Measurements from ENCODE around the gene CAMSAP1. TPM values are rescaled to one million over a fixed set of nuclear protein-coding genes. Genes with fewer than 3 reads are reported as not detected.

CAMSAP1 gene
- total RNA-seq, 1 experiment from 2014 or later: 24.8 TPM

DNA sequence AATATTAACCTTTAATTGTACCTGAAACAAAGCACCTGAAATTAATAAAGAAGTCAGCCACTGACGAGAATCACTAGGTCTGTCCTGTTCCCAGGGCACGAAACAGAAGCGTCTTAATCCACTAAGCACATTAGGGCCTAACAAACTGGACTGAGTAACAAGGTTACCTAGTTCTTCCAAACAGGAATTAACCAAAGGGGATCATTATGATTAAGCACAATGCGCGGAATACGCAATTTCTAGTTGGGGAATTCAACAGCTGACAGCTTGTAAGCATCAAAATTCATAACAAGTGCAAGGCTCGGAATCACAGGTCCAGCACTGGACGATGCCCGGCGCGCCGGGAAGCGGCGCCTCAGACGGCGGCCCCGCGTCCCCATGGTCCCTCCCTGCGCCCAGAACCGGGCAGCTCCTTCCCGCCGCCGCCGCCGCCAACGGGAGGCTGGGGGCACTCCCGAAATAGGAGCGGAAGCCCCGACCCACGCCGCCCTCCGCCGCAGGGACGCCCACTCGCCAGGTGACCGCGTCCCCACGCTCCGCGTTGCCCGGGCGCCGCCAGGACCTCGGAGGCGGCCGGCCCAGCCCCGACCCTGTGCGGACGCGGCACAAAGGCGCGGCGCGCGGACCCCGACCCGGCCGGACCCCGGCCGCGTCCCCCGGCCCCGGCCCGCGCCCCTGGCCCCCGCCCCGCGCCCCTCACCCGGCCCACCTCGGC, 898 bp downstream of the CAMSAP1 start:
- DNase-seq (ENCODE audit: low read depth, low spot score): no peak
- intact Hi-C loops (cut with micrococcal nuclease; ENCODE audit: unreplicated experiment): no loop called here

DNA sequence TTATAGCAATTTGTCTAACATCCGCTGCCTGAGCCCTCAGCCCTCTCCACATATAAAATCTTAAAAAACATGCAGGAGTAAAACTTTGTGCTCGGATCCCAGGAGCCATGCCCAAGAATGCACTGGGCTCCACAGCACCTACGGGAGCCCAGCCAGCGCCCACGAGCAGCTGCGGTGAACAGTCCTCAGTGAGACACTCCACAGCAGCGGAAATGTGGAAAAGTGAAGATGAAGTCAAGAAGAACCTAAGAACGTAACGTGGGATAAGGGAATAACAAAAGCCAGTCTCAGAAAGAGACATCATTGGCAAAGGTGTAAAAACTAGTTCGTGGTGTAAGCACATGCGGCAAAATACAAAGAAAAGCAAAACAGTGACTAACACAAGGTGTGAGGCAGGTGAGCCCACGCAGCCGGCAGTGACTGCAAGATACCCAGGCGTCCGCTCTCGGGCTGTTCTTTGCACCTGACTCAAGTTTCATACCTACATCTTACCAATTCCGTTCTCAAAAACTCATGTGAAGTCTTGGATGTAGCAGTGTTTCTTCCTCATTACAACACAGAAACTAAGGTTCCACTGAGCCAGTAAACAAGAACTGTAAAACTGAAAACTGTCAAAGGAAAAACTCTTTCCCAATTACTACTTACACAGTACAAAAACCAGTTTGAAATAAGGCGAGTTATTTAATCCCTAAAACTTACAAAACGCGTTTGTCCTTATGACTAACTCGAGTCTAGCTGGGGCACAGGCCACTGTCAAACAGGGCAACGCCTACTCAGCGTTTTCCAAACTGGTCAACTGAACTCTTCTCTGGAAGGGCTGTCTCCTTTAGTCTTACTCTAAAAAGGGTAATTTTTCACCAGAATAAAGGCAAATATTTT, 1.7 kb downstream of the CAMSAP1 start:
- intact Hi-C loops (cut with micrococcal nuclease; ENCODE audit: unreplicated experiment) (no loop called here), in situ Hi-C loops (cut with HindIII; ENCODE audit: low pct_unique_long_range_greater_than_20kb, low sequenced_read_pairs) (no loop called here)
- Histone ChIP-seq H3K27ac (ENCODE audit: low read length) (peak overlapping the region; percentile 75), H3K36me3 (ENCODE audit: control insufficient read depth, insufficient read depth, low read length) (no peaks in the 10 kb centered on the region), H3K27me3 (ENCODE audit: control insufficient read depth, insufficient read depth, low read length) (no peaks in the 10 kb centered on the region), H3K9me3 (ENCODE audit: control insufficient read depth, insufficient read depth, low read depth, low read length) (peaks cover under 1% of the 10 kb centered on the region; the same call in 1 of the 2 replicates), H3K4me3 (ENCODE audit: low read depth in 2 of 2, low read length in 2 of 2) (peak overlapping the region; percentile 56 to 71), H3K4me1 (ENCODE audit: control insufficient read depth, insufficient read depth, low read length) (peaks cover 12% of the 10 kb centered on the region)
- no peak for ATAC-seq
- no peak for DNase-seq (ENCODE audit: low read depth, low spot score)
- TF ChIP-seq POLR2AphosphoS5 (IDR thresholded peaks at IDR 0.05; ENCODE audit: low read depth, low read length) (no peak), SIN3A (IDR thresholded peaks at IDR 0.05; ENCODE audit: borderline replicate concordance, insufficient read depth, low read depth, low read length) (no peak), TCF7L2 (IDR thresholded peaks at IDR 0.05; ENCODE audit: low read depth, low read length) (no peak)
- TF ChIP-seq, protein P1, sequence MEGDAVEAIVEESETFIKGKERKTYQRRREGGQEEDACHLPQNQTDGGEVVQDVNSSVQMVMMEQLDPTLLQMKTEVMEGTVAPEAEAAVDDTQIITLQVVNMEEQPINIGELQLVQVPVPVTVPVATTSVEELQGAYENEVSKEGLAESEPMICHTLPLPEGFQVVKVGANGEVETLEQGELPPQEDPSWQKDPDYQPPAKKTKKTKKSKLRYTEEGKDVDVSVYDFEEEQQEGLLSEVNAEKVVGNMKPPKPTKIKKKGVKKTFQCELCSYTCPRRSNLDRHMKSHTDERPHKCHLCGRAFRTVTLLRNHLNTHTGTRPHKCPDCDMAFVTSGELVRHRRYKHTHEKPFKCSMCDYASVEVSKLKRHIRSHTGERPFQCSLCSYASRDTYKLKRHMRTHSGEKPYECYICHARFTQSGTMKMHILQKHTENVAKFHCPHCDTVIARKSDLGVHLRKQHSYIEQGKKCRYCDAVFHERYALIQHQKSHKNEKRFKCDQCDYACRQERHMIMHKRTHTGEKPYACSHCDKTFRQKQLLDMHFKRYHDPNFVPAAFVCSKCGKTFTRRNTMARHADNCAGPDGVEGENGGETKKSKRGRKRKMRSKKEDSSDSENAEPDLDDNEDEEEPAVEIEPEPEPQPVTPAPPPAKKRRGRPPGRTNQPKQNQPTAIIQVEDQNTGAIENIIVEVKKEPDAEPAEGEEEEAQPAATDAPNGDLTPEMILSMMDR (IDR thresholded peaks at IDR 0.05): no peak
- TF ChIP-seq, protein P2, sequence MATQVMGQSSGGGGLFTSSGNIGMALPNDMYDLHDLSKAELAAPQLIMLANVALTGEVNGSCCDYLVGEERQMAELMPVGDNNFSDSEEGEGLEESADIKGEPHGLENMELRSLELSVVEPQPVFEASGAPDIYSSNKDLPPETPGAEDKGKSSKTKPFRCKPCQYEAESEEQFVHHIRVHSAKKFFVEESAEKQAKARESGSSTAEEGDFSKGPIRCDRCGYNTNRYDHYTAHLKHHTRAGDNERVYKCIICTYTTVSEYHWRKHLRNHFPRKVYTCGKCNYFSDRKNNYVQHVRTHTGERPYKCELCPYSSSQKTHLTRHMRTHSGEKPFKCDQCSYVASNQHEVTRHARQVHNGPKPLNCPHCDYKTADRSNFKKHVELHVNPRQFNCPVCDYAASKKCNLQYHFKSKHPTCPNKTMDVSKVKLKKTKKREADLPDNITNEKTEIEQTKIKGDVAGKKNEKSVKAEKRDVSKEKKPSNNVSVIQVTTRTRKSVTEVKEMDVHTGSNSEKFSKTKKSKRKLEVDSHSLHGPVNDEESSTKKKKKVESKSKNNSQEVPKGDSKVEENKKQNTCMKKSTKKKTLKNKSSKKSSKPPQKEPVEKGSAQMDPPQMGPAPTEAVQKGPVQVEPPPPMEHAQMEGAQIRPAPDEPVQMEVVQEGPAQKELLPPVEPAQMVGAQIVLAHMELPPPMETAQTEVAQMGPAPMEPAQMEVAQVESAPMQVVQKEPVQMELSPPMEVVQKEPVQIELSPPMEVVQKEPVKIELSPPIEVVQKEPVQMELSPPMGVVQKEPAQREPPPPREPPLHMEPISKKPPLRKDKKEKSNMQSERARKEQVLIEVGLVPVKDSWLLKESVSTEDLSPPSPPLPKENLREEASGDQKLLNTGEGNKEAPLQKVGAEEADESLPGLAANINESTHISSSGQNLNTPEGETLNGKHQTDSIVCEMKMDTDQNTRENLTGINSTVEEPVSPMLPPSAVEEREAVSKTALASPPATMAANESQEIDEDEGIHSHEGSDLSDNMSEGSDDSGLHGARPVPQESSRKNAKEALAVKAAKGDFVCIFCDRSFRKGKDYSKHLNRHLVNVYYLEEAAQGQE (IDR thresholded peaks at IDR 0.05; ENCODE audit: insufficient read depth in 1 of 2, low read depth in 2 of 2, low read length in 1 of 2): no peak
- ChIA-PET POLR2A (interaction anchor here (0.7 kb wide), 1 partner anchor 52 kb away, joined by 7 read pairs; no protein-coding TSS in a partner anchor), CTCF (no interaction called here)
- TSS peak; percentile 67 for BruUV-seq (replicated peaks)

More for the DNA sequence above, 898 bp downstream of the CAMSAP1 start:
- Histone ChIP-seq H3K4me3 (ENCODE audit: low read depth in 2 of 2, low read length in 2 of 2) (peak overlapping the region; percentile 56 to 71), H3K27me3 (ENCODE audit: control insufficient read depth, insufficient read depth, low read length) (no peaks in the 10 kb centered on the region), H3K27ac (ENCODE audit: low read length) (peak overlapping the region; percentile 75), H3K36me3 (ENCODE audit: control insufficient read depth, insufficient read depth, low read length) (no peaks in the 10 kb centered on the region), H3K4me1 (ENCODE audit: control insufficient read depth, insufficient read depth, low read length) (peaks cover 12% of the 10 kb centered on the region), H3K9me3 (ENCODE audit: control insufficient read depth, insufficient read depth, low read depth, low read length) (peaks cover 3% of the 10 kb centered on the region; the same call in 1 of the 2 replicates)
- CTCF ChIA-PET: no interaction called here
- POLR2A ChIA-PET: no interaction called here
- BruUV-seq (replicated peaks): no TSS peak
- in situ Hi-C loops (cut with HindIII; ENCODE audit: low pct_unique_long_range_greater_than_20kb, low sequenced_read_pairs): no loop called here
- TF ChIP-seq, protein P2 (IDR thresholded peaks at IDR 0.05; ENCODE audit: insufficient read depth in 1 of 2, low read depth in 2 of 2, low read length in 1 of 2): no peak
- peak; percentile 46 for ATAC-seq
